ENCODE measurements around the gene DIP2C.
"Not testable (repeated sequence)": the region's sequence is repeated elsewhere in the genome, so short reads cannot be mapped to it uniquely, and the experiment has no call there.

DIP2C gene

DNA sequence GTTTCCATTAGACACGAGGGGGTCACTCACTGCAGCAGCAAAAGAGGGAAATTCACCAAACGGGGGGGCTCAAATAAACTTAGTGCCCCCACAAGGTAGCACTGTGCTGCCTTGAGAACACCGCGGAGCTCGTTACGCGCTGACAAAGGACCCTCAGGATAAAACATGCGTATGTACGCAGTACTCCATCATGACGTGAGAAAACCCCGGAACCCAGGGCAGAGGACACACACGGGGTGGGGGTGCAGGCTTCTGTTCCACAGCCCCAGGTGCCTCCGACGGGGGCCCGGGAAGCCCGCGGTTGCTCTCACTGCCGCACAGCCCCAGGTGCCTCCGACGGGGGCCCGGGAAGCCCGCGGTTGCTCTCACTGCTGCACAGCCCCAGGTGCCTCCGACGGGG lies 321.8 kb downstream of the DIP2C start:
- DNase-seq = no peak

DNA sequence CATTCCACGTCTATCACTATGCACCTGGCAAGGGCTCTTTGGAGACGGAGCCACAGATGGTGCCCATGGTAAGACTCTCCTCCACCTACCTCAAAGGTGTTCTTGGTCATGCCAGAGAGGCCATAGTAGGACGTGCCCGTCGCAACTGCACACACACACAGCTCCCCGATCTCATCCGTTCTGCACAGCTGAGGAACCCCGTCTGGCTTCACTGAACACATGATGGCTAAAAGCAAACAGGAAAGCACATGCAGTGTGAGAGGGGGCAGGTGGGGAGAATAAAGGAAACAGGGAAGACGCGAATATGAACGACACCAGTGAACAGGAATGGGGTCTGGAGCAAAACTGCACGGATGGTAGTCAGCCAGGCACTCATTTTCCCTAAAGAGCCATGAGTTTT lies 323.3 kb downstream of the DIP2C start:
- DNase-seq = no peak

DNA sequence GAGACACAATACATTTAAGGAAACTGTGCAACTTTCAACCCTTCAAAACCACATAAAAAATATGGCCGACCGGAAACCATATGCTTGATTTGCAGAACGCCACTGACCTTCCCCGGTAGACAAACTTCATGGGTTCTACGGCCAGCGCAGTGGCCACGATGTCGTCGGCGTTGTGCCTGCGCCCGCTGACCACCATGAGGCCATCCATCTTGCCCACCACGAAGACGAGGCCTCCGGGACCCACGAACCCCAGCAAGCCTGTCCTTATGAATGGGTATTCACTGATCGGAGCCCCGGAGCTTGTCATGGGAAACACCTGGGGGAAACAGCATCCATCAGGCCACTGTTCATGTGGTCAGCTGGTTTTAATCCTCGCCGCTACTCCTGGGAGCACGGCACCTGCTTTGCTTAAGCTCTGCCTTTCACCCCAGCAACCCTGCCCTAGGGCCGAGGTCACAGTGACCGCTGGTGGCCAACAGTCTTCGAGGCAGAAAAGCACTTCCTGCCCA lies 325.1 kb downstream of the DIP2C start:
- no peak for DNase-seq

DNA sequence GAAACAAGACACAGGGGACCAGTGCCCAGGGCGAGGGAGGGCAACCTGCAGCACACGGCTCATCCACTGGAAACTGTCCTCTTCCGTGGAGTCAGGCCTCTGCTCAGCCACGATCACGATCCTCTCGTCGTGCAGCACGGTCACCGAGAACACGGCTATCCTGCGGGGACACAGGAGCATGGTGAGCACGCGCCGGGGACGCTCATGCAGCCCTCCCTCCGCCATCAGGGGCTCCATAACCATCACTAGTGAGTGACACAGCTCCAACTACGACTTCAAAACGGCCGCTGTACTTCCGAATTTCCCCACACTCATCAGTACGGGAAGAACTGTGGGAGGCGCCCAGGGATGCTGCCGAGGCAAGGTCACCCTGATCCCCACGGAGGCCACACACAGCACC lies 326.3 kb downstream of the DIP2C start:
- DNase-seq = no peak

DNA sequence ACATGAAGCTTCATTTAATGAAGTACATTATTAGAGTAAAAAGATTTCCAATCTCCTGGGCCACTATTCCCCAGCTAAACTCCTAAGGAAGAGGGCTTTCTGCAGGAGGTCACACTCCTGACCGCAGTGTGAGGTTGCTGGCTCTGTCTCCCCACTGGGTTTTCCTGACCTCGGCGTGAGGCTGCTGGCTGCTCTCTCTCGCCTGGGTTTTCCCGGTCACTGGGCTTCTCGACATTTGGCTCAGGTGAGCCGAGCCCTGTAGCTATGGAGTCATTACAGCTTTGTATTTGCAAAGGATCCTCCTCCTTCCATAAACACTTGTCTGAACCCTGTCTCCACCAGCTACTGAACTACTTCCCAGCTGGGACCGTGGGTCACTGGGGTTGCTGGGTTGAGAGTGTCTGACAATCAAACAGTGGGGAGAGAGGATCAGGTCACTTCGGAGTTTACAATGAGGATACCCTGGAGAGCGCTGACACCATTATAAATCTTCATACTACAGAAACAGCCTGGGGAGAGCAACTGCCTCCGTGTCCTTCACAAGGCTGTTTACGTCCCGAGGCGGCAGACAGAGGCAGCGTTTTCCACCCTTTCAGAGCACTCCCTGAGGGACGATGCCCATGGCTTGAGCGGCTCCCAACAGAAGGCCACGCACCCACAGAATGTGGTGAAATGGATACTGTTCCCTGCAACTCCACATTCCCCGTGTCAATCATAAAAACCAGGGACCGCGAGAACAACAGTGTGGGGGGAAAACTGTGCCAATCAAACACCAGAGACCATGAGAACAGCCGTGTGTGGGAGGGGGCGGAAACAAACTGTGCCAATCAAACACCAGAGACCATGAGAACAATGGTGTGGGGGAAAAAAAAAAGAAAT lies 328.0 kb downstream of the DIP2C start:
- DNase-seq = no peak

DNA sequence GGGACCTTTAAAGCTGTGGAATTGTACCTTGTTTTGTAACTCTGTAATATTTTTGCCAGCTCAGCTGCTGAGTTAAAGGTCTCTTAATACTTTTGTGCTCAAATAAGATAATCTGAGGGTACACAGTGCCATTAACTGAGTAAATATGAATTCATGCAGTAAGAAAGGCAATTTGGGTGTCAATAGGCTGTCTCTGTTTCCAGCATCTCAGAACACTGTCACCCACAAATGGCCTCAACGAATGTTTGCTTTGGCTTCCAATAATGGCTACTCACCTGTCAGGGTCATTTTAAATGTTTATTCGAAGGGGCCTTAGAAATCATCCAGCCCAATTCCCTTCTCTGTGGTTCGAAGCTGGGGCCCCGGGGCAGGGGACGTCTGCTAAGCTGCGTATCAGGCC lies 328.8 kb downstream of the DIP2C start:
- DNase-seq = no peak

DNA sequence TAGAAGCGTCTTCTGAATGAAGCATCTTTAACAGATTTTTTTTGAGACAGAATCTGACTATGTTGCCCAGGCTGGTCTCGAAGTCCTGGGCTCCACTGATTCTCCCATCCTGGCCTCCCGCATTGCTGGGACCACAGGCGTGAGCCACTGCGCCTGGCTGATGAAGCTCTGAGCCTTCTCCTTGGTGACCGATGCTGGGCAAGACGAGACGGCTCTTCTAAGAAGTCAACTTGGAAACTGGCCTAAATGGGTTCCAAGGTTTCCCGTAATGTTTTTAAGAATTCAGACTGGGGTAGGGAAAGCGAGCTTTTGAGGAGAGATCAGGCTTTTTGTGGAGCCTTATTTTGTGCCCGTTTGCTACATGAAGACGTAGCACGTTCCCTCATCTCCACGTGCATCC lies 329.7 kb downstream of the DIP2C start:
- DNase-seq = no peak

DNA sequence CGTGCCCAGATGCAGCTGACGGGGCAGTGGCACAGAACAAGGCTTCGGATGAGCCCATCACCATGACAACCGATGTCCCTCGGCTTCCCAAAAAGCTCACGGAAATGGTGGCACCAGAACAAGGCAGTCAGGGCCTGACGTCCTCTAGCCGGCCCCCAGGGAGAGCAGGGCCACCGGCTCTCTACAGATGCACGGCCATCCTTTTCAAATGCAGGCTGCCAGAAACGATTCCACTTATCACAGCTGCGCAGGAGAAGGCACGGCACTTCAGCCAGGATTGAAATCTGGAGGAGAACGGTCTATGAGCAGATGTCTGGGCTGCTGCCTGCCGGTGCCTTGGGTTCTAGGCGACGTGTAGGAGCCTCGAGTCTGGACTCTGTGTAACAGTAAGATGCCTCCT lies 330.4 kb downstream of the DIP2C start:
- no peak for DNase-seq

DNA sequence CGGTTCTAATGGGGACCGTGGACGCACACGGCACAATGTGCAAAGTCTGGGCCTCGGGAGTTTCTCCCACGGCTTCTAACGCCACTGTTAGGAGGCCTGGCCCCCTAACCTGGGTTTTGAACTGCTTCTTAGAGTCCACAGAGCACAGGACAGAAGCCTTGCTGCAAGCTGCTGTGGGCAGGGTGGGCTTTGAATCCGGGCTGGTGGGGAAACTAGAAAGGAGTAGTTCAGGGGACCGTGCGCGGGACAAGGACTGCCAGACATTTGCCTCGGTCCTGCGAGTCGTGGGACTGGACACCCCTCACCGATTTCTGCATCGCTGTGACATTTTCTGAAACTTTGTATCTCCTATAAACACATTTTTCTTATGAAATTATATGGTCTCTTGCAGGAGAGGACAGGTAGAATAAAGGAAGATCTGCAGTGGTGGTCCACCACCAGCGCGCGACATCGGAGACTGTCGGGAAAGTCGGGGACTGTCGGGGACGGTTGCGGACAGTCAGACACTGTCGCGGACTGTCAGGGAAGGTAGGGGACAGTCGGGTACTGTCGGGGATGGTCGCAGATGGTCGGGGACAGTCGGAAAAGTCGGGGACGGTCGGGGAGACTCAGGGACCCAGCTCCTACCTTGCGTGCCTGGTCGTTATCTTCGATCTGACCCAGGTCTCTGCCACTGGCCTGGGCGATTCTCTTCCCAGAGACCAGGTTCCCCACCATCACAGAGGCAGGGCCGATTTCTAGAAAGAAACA lies 332.1 kb downstream of the DIP2C start:
- DNase-seq = no peak

DNA sequence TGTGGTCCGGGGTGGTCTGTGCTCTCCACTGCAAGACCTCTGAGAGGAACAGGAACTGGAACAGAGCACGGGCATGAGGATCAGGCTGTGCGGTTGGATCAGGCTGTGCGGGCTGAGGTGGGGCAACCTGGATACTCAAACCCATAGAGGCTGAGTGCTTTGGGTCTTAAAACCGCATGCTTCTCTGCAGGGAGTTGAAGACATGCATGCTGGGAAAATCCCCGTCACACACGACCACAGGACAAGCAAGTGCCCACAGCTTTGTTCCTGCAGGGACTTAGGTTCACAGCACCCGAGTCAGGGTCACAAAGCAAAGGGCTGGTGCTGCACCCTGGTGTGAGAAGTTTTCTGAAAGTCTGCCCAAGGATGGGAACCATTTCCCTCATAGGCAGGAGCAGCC lies 333.0 kb downstream of the DIP2C start:
- DNase-seq = no peak

DNA sequence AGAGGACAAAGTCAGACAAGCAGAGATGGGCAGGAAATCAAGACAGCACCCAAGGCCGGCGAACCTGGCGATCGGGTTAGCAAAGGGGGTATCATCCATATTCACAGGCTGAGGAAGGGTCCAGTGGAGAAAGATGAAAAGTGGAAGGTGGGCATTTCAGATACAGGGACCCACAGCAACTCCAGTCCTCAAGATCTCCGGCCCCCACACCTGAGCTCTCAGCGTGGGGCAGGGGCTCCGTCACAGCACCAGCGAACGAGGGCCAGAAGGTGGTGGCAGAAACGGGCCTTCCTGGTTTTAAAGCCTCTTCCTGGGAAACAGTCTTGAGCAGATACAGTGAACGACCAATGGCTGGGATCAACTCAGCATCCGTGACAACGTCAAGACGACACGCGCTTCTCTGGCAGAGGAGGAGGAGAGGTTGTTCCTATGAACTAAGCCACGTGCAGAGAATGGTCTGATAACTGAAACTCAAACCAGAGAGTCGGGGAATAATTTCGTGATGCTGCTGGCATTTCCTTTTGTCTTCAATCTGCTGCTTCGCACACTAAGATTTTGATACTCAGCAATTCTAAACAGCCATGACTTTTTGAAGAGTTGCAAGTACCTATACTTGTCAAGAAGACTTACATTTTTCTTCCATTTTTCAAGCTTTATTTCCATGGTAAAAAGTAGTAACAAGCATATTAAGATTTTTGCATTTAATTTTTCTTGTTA lies 334.4 kb downstream of the DIP2C start:
- DNase-seq = no peak

DNA sequence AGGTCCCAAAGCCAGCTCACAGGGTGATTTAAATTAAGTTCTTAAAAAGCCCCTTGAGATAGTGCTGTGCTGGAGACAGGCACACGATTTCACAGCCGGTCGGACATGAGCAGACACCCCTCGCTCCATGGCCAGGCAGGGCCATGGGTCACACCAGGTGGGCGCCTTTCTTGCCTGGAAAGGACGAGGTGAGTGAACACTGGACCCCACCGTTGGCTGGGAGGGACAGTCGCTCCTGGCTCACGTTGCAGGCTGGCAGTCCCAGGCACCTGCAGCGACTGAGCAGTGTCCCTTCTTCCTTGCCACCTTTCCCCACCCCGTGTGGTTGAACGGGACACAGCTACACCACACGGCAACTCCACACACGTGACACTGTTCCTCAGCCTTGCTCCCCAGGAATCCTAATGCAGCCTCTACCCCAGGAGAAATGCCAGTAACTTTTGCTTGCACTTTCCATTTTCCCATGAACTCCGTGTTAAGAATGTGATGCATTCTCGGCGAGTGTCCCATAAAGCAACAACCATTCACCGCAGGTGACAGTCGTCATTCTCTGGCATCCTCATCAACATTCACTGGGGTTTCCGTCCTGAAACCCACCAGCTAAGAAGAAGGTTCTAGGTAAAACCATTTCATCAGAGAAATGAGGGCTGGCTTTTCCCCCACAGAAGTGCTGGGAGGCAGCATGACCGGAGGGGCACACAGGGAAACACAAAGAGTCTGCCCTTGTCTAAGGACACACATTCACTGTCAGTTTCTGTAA lies 336.8 kb downstream of the DIP2C start:
- DNase-seq = no peak

DNA sequence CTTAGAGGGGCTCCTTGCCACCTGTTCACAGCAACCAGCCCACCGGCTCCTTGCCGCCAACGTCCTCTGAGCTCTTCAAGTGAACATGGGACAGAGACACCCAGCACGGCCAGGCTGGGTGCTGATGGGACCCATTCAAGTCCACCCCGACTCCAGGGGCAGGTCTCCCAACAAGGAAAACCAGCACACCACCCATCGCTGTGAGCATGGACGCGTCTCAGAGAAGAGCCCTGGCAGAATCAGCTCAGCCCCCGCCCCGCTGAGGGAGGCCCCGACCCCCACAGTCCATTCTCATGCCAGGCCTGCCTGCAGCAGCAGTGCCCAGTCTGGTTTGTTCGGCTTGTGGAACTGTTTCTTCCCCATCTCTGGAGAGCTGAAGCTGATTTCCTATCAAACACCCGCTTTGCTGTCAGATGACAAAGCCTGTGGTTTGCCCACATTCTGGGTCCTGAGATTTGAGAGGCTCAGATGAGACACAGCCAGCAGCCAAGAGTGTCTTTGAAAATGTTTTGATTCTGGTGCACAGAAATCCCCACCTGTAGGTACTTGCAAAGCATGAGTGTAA lies 337.6 kb downstream of the DIP2C start:
- no peak for DNase-seq

DNA sequence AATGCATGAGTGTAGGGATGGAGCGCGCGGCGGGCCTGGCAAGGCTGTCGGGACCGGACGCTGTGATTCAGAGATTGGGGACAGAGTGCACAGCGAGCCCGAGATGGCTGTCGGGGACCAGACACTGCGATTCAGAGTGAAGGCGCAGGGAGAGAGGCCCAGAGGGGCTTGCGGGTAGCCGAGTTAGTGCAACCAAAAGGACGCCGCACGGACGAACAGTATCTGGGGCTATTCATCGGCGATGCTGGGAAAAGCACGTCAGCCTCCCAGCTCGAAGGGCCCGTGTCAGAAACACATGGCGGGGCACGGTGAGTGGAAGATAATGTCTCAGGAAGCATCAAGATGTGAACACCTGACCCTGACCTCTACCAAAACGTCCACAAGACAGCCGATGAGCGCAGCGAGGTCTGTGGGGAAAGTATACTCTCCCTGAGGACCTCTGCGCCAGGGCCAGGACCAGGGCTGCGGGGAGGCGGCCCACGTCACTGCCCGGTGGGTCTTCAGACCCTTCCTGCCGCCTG lies 338.4 kb downstream of the DIP2C start:
- no peak for DNase-seq

DNA sequence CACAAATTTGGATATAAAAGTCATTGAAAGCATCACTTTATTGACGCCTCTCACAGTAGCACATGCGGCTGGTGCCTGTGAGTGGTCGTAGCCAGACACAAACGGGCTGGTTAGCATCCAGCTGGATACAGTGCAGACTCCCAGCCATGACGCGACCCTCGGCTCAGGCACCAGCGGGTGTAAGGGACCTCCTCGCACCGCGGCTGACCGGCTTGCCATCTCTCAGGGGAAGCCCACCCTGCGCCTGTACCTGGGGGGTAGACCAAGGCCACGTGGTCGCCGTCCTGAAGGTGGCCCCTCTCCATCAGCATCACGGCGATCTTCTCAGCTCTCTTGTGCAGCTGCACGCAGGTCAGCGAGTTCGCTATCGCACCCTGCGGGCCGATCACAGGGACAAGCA lies 340.4 kb downstream of the DIP2C start:
- no peak for DNase-seq

DNA sequence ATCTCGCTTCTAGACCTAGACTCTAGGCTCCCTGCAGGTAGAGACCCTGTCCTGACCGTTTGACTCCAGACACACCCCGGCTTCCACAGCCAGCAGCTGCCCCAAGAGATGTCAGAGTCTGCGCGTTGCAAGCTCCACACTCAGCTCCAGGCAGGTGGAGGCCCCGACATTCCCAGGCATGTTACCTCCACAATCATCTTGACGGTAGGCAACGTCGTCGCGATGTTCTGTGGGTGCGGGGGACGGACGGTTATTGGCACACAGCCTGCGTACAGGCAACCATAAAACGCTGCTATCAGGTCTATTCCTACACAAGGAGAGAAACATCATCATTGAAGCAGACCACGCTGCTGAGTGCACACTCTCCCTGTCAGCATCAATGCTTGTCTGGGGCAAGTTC lies 341.0 kb downstream of the DIP2C start:
- no peak for DNase-seq

DNA sequence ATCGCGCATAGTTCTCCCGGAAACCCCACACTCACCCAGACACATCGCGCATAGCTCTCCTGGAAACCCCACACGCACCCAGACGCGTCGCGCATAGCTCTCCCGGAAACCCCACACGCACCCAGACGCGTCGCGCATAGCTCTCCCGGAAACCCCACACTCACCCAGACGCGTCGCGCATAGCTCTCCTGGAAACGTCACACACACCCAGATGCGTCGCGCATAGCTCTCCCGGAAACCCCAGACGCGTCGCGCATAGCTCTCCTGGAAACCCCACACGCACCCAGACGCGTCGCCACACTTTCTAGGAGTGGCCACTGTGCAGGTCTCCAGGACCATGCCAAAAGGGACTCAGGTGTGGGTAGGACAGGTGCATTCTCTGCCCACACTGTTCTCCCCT lies 341.7 kb downstream of the DIP2C start:
- DNase-seq = not testable (repeated sequence)

DNA sequence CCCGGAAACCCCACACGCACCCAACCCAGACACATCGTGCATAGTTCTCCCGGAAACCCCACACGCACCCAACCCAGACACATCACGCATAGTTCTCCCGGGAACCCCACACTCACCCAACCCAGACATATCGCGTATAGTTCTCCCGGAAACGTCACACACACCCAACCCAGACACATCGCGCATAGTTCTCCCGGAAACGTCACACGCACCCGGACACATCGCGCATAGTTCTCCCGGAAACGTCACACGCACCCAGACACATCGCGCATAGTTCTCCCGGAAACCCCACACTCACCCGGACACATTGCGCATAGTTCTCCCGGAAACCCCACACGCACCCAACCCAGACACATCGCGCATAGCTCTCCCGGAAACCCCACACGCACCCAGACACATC lies 342.3 kb downstream of the DIP2C start:
- DNase-seq = not testable (repeated sequence)

DNA sequence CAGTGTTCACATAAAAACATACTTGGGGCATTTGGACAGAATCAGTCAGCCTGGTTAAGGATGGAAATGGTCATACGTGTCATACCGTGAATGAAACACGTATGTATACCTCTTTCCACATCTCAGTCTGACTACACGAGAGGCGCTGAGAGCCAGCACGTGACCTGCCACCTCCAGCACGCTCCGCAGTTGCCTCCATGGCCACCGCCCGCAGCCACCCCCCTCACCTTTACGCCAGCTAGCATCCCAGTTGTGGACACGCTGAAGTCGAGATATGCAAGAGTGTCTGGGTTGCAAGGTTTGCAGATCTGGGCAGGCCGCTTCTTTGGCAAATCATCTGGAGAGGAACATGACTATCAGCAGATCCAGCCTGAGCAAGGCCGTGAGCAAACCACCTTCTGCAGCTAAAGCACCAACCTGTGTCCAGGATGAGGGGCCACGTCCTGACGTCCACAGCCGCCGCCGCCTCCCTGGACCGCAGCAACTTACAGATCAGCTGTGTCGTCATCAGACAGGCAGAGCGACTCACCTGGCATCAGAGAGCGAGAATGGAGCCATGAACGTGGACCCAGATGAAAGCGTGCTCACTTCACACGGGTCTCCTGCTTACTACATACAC lies 344.8 kb downstream of the DIP2C start:
- no peak for DNase-seq

DNA sequence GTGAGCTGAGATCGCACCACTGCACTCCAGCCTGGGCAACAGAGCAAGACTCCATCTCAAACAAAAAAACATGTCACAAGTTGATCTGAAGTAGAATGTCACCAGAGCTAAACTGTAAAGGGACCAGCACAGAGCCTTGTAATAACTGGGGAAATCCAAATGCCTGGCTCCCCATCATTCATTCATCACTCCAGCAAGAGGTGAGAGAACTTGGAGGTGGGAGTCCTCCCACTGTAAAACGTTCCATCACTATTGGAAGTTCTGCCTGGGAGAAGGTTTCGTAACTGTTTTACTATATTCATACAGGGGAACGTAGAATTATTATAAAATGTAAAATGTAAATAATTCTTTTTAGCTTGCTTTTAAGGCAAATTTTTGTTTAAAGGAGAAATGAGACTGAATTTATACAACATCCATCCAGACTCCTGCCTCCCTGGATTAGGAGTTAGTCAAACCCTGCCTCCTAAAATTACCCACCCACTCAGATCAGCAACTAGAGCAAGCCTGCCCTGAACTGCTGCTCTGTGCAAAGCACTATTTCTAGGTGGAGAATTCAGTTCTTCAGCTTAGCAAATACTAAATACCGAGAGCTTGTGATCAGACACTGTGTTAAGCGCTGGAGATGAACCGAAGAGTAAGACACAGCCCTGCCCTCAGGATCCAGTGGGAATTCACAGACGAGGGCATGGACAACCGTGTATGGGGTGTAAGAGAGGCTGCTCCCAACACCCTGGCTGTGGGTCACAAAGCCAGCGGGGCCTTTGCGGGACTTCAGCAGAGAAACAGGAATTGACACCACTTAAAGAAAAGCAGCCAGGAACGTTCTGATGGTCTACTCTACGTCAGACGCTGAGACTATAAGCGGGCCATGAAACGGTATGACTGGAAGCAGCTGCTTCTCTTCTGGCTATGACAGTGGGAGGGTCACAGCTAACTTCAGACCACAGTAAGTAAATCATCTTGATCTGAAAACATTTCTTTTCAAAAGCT lies 345.9 kb downstream of the DIP2C start:
- no peak for DNase-seq

Data from activated CD4-positive, alpha-beta T cell treated with anti-CD3 and anti-CD28 coated beads, Interleukin-2, Interleukin-6, amounts not matched to agents 100 ng/mL and 50 ng/mL, durations not matched to agents 16 hours and 8 hours (primary cell).